Fibroblast of pulmonary artery (primary cell): ENCODE results near the gene KIAA1328.

Experiments
- DNase-seq: peaks from one replicate; pipeline ENCODE4 v3.0.0-alpha.2; 2010; ENCODE audit warnings: low read depth
- H3K4me3 ChIP-seq: replicated peaks from 2 replicates; pipeline ENCODE4 v1.5.1; 2011; ENCODE audit warnings: low read depth, mild to moderate bottlenecking, control low read depth, low read length, moderate library complexity
- TF ChIP-seq, protein P1 (sequence below): IDR thresholded peaks from 2 replicates; pipeline ENCODE4 v1.5.1; 2011; ENCODE audit warnings: mild to moderate bottlenecking, control low read depth, low read length, inconsistent platforms; ENCODE audit errors: missing control alignments

Gene KIAA1328

DNA sequence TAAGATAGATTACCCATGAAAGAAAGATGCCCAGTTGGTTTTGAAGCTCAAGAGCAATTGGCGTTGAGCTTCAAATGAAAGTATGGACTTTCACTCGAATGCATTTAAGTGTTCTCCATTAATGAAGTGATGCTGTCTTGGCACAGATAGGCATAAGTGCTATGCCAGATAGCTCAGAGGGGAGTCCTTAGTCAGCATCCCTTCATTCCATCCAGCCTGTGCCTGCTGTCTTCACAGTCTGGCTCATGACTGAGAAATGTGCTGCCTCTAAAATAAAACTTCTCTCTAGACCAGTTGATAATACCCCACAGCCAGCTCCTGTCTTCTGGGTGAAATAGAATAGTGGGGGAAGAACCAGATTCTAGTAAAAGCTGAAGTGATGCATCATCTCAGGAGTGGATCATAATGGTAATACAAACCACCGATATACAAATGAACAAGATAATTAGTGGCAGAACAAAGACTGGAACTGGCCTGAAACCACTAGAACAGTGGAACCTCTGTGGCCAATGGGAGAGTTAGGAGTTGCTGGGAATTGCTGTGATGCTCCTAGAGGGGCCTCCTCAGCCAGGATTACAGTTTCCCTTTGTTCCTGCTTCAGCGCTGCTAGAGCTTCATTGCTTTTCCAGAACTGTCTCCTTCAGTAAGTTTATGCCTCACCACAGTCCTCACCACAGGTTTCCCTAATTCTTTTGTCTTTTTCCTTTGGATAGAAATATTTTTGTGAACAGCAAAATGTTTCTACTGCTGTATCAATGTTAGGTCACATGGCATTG is 359.3 kb downstream of the KIAA1328 start:
- TF ChIP-seq, protein P1, sequence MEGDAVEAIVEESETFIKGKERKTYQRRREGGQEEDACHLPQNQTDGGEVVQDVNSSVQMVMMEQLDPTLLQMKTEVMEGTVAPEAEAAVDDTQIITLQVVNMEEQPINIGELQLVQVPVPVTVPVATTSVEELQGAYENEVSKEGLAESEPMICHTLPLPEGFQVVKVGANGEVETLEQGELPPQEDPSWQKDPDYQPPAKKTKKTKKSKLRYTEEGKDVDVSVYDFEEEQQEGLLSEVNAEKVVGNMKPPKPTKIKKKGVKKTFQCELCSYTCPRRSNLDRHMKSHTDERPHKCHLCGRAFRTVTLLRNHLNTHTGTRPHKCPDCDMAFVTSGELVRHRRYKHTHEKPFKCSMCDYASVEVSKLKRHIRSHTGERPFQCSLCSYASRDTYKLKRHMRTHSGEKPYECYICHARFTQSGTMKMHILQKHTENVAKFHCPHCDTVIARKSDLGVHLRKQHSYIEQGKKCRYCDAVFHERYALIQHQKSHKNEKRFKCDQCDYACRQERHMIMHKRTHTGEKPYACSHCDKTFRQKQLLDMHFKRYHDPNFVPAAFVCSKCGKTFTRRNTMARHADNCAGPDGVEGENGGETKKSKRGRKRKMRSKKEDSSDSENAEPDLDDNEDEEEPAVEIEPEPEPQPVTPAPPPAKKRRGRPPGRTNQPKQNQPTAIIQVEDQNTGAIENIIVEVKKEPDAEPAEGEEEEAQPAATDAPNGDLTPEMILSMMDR: no peak
- no peak for DNase-seq
- H3K4me3 ChIP-seq: no peak overlapping the region

DNA sequence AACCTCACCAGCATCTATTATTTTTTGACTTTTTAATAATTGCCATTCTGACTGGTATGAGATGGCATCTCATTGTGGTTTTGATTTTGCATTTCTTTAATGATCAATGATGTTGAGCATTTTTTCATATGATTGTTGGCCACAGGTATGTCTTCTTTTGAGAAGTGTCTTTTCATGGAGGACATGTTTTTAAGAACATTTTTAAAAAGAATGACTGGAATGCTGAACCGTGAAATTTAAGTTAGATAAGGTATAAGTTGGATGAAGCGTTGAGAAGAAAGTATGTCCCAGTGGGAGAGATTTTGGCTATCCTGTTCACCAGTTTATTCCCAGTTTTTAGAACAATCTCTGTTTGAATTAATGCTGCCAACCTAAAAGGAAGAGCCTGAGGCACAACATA is 370.8 kb downstream of the KIAA1328 start:
- TF ChIP-seq, protein P1: no peak
- H3K4me3 ChIP-seq: no peak overlapping the region
- DNase-seq: no peak

DNA sequence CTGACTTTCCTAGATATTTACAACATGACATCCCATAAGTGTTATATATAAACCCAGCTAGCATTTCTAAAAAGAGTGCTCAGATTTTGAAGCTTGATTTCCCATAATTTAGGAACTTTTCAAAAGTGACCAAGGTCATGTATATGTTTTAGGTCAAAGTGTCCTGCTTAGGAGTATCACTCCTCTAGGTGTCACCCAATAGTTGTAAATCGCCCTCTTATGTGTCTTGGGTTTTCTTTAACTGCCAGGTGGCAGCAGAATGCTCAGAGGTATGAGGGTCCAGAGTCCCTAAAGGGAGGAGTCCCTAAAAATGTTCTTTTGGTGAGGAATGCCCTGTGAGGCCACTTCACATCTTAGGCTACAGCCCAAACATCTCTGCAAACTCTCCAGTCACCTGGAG is 378.4 kb downstream of the KIAA1328 start:
- no peak overlapping the region for H3K4me3 ChIP-seq
- DNase-seq: no peak
- TF ChIP-seq, protein P1: no peak

DNA sequence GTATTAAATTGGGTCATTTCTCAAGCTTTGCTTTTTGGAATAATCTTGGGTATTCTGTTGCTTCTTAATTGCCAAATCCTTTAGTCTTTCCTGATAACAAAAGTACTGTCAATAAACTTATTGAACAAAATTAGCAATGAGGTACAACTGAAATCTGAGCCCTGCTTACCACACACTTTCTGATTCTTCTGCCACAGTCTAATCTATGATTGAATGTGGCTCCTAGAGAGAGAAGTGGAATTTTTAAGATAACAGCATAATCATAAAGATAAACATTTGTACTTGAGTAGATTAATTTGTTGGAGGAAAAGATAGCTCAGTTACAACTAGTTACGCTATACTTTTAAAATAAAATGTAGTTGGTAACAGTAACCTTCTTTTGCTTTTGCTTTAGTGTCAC is 381.9 kb downstream of the KIAA1328 start:
- no peak overlapping the region for H3K4me3 ChIP-seq
- TF ChIP-seq, protein P1: no peak
- no peak for DNase-seq

DNA sequence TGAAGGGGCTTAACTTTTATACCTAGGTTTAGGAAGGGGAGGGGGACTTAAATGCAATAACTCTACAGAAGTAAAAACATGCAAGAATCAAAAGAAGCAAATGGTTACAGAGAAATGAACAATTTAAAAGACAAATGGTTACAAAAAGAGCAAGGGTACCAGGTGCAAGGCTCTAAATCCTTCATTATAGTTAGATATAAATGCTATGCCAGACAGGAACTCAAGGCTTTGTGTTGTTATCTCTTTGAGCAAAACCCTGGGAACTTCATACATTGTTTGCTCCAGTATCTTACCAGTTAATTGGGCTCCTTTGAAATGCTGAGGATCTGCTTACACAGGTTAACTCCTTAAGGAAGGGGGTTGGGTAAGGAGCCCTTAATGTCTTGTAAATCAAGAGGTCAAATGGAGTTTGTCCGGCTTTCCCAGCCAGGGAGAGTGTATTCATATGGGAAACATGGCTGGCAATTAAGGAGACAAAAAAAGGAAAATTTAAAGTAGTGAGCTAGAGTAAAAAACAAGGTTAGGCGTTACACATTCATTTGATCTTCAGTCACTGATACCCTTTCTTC is 389.2 kb downstream of the KIAA1328 start:
- TF ChIP-seq, protein P1: no peak
- no peak overlapping the region for H3K4me3 ChIP-seq
- DNase-seq: no peak

DNA sequence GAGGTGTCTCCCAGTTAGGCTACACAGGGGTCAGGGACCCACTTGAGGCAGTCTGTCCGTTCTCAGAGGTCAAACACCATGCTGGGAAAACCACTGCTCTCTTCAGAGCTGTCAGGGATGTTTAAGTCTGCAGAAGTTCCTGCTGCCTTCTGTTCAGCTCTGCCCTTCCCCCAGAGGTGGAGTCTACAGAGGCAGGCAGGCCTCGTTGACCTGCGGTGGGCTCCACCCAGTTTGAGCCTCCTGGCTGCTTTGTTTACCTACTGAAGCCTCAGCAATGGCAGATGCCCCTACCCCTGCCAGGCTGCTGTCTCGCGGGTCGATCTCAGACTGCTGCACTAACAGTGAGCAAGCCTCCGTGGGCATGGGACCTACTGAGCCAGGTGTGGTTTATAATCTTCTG is 390.3 kb downstream of the KIAA1328 start:
- H3K4me3 ChIP-seq: no peak overlapping the region
- no peak for DNase-seq
- TF ChIP-seq, protein P1: no peak
